GF-D8 (cell line): ENCODE data around the gene IL1RAPL2.

ENCODE experiments used
- DNase-seq: peaks from one replicate; lab custom pipeline; 2025; lab: John Stamatoyannopoulos, UW

The IL1RAPL2 gene

DNA sequence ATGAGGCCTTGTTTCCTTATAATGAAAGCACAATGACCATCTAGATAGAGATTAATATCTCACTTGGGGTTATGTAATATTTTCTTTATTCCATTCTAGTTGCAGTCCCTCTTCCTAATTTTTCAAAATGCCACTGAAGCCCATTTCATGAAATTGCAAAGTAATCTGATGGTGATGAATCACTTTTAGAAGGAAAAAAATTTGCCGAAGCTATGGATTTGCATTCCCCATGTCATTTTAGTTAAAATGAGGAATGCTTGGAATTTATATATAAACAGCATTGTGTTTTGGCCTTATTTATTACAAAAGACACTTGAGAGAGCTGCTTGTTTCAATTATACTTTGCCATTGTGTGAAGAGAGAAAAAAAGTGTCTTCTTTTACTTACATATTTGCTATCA is 896.2 kb downstream of the IL1RAPL2 start:
- DNase-seq: no peak

DNA sequence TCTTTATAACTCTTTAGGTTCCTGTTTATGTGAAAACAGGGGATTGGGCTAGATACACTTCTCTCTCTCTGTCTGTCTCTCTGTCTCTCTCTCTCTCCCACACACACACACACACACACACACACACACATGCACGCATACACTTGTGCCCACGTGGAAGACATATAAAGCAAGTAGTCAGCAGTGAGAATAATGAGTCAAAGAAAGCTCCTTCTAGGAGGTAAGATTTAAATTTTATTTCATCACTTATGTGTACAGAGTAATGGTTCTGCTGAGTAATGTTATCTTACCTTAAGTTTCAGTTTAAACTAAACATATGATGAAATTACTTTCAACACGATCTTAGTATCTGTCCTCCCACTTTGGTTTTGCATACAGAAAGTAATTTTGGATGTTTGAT is 897.5 kb downstream of the IL1RAPL2 start:
- DNase-seq: no peak

DNA sequence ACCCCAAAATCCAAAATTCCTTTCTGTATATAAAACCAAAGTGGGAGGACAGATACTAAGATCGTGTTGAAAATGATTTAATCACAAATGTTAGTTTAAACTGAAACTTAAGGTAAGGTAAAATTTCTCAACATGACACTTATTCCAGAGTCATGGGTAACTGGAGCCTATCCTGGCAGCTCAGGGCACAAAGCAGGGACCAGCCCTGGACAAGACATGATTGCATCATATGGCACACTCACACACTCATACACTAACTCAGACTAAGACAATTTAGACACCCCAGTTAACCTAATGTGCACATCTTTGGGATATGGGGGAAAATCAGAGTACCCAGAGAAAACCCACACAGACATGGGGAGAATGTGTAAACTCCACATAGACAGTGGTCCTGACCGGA is 898.6 kb downstream of the IL1RAPL2 start:
- DNase-seq: no peak

DNA sequence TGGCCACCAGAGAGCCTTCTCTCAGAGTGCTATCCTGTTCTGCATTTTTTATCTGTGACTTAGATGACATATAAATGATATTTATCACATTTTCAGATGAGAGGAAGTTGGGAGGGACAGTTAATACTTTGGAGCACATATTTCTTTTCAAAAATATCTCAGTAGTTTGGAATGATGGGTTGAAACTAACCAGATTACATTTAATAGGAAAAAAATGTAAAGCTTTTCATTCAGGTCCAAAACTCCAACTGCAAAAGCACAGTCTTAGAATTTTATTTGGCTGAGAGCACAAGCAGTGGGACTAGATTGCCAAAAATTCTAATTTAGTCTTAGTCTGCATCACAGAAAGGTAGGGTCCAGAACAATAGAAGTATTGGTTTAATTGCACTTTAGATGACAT is 902.7 kb downstream of the IL1RAPL2 start:
- no peak for DNase-seq

DNA sequence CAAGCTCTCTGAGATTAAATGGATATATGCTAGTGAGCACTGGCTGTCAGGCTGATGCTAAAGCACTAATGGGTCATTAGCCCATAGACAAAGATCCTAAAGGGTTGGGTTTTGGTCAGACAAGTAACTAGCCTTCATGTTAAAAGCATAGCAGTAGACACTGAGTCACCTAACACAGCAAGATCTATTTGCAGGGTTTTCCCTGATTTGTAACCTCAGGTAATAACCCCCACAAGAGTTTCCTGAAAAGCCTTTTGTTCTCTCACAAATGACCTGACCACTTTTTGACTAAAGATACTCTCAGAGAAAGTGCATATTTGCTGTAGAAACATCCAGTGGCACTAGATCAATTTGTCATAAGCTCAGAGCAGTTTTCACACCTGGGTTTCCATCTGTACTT is 905.6 kb downstream of the IL1RAPL2 start:
- DNase-seq: no peak

DNA sequence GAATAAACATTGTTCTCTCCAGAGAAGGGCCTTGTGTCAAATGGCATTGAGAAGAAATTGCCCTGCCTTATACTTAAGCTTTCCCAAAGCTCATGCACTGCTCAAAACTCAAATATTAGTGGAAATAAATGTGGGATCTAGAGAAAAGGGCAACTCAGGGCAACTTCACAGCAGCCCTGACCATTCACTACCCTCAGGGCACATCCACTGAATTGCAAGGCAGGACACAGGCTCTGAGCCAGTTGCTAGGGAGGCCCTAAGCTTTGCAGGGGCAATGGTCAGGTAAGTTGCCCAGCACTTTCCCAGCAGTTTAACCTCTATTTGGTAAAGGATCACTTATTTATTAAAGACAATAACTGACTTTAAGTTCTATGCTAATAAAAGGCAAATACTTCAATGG is 909.8 kb downstream of the IL1RAPL2 start:
- no peak for DNase-seq

DNA sequence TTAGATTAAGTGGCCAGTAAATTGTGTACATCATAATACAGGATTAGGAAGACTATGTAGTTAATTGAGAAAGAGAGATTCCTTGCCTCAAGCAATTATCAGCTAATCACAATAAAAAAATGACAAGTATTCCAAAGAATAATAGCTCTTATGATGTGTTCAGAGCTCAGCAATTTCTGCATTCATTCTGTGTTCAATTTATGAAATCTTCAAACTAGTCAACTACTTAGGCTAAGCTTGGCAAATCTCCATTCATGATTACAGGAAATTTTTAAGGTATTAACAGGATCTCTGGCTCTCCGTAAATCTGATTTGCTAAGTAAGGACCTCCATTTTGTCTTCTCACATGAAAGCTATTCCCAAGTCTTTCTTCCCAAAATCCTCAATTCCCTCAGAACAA is 911.4 kb downstream of the IL1RAPL2 start:
- DNase-seq: no peak

DNA sequence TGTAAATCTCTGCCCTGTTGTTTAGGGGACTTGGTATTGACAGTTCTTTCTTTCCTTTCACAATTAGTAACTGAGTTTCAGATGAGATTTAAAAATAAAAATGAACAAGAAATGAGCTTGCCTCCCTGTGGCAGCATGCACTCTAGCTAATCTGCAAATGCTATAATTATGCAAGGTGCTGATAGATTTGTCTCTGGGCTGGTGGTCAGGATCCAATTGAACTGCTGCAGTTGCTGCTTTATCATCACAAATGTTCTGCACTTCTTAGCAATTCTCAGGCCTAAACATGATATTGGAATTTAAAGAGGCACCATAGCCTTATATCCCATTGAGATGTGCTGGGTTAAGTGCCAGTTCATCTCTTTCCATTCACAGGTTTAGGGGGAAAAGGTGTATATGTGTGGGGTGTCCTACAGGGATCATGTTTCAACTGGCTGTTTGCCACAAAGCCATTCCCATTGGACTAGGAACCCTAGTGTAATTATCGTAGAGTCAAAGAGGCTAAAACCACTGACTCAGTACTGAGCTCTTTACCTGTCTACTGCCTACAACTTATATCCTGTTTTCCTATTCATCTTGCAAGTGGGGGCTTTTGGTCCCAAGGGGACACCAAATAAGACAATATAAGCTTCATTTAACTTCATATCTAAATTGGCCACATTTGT is 914.8 kb downstream of the IL1RAPL2 start:
- DNase-seq: no peak

DNA sequence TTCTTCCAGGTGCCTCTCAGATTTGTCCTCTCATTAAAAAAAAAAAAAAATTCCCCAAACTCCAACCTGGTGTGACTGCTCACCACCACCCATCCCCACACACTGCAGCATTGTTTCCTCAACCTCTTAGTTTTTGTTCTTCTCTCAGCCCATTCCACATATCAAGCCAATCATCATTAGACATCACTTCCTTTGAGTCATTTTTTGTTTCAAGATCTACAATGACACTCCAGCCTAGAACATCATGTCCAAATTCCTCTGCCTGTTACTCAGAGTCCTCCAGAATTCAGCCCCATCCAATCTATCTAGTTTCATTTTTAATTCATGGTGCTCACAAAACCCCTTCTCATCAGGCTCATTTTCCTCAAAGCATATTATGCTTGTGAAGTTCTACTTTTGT is 917.0 kb downstream of the IL1RAPL2 start:
- DNase-seq: no peak

DNA sequence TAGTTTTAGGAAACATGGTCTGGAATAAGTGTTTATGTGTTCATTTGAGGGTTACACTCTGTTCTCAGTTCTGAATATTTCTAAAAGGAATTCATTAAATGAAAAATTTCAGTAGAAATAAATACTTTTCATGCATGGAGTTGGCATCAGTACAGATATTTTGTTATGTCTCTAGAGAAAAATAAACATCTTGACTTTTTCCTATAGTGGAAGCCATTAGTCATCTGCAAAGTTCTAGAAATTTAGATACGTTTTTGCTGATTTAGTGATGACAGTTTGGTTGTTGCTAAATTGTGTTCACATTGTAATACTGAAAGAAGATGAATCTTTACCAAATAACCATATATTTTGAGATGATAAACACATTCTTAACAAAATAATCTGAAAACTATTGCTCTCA is 922.7 kb downstream of the IL1RAPL2 start:
- no peak for DNase-seq

DNA sequence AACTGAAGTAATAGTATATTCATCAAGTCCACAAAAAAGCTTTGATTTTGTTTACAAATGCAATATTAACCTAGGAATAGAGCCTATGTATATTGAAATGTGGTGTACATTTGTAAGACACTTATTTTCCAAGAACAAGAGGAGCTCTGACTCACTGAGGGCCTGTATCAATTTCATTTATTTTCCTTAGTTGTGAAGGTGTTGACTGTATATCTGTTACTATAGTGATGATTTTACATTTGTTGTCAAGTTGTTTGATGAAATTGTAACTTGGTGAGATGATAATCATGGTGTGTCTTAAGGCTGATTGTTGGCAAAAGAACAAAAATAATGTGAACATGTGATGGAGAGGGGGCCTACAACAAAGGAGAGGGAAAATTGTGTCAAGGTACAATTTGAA is 929.4 kb downstream of the IL1RAPL2 start:
- no peak for DNase-seq

DNA sequence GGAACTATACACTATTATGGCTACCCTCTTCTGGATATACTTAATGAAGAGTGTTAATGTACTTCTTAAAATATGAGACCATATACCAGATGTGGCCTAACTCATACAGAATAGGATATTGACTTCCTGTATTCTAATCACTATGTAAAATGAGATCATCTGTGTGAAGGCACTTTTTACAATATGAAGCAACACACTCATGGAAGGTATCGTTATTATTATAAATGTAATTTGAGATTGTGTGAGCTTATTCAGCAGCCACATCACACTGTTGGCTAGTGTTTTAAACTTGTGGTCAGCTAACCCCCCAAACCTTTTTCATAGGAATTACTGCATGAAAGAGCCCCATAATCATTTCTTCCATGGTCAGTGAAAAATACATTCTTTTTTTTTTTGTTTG is 936.3 kb downstream of the IL1RAPL2 start:
- DNase-seq: no peak

DNA sequence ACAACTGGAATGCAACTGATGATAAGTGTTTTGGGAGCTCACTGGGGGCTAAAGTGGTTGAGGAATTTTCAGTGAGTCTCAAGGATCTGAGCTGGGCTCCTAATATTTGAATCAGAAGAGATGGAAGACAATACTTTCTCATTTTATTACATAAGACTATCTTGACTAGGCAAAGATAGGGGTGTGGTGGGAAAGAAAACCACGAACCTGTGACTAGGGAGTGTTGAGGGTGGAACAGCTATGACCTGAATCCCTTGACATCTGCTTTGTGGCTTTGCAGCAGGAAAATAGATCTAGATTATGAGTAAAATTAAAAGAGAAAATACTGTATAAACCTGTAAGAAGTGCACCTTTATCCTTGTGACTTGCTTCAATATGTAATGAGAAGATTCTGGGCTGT is 949.6 kb downstream of the IL1RAPL2 start:
- DNase-seq: no peak

DNA sequence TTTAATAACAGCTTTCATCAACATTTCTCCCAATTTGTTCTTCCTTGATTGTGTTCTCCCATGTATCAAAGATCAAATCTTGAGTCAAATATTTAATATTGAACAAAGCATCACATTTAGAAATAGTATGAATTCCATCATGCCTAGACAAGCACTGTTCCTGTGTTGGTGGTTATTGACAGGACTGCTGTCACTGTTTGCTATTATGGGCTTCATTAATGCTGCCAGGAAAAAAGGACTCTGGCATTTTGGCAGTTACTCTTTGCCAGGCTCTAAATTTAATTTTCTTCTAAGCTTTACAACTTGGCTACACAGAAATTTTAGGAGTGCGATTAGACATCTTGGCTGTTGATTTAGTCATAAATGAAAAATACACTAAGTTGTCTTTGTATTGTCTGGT is 960.4 kb downstream of the IL1RAPL2 start:
- DNase-seq: no peak

DNA sequence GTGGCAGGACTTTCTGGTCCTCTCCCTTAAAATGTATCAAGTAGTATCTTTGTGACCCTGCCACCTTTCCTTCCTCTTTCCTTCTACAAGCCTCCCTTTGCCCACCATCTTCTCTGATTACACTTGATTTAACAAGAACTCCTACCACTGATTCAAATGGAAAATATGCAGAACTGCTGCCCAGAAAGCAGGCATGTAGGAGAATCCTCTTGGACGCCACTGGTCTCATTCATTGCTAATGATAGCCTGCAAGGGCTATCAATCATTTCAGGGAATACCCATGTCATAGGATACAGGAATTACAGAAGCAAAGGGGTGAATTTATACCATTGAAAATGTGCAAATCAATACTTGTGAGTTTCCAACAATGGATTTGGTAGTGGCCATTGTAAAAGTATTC is 961.8 kb downstream of the IL1RAPL2 start:
- no peak for DNase-seq

DNA sequence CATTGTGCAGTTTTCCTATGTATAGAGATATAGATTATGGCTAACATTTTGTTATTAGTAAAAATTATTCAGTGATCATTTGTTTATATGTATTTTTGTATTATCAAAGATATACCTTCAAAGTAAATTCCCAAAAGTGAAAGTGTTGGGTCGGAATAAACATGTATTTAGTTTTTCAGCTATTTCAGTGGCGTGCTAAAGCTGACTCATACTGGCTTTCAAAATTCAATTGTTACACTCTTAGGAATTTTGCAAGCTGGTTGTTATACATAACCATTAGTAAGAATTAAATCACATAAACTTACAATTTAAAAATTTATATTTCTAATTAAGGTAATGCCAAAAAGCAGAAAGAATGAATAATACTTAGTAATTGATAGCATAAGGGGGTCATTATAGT is 968.0 kb downstream of the IL1RAPL2 start:
- no peak for DNase-seq

DNA sequence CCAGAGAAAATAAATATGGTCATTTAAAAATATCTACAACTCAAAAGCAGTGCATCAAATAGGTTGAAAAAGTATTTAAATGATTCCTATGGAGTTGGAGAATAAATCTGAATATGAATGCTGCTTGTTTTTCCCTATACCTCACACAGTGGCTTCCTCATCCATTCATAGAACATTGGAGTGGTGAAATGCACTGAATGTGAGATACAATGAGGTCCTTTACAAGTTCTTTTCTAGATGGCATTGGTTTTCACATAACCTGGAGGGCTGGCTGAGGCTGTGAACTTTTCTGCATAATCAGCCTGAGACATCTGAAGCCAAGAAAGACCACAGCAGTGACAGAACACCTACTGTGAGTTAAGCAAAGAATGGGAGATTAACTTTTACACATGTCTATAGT is 977.3 kb downstream of the IL1RAPL2 start:
- DNase-seq: no peak

DNA sequence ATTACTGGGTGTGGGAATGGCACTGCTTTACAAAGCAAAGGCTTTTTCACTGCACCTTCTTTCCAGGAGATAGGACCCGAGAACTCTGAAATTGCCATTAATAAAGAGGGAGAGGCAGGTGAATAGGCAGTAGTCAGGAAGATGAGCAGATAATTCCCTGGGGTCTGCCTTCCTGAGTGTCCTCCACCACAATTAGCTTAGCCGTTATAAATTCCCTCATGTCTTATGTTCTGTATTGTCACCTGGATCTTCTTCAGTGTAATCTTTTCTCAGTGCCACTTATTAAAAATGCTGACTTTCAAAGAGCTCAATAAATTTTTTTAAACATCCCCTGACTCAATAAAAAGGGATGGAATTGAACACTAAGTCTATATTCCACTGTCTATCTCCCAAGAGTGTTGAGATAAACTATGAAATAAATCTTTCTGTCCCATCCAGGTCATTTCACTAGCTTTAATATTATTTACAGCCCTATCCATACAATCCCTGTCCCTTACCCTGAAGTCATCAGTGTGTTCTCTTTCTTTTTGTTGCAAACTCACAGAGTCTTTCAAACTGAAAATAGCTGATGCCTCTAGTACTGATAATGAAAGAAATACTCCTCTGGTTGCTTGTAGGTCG is 984.2 kb downstream of the IL1RAPL2 start:
- no peak for DNase-seq

DNA sequence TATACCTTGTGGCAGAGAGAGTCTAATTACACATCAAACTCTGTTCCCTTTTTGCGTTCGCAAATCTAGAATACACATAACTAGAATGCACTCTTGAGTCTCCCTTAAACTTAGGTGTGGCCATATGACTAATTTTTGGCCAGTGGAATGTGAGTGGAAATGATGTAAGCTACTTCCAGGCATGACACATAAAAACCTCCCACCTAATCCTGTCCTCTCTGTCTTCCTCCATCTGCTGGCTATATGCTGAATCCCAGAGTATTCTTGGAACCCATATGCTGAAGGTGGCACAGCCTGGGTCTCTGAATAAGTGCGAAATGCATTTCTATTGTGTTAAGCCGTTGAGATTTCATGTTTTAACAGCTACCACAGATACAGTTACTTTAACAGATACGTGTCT is 986.4 kb downstream of the IL1RAPL2 start:
- DNase-seq: no peak

DNA sequence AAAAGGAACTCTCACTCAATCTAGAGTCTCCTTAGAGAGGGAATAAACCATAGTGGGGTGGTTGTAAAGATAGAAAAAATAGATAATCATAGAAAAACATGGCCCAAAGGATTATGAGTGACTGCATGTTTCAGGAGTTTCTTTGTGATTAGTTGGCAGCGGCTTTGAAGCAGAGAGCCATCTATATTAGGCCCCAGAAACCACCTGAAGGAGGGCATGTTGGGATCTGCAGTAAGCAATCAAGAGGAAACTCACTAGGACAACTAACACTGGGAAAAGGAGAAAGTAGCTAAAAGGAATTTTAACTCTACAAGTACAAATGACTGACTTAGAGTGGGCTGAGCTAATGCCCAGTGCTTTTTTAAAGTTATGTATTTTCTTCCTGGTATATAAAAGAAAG is 987.1 kb downstream of the IL1RAPL2 start:
- no peak for DNase-seq

DNA sequence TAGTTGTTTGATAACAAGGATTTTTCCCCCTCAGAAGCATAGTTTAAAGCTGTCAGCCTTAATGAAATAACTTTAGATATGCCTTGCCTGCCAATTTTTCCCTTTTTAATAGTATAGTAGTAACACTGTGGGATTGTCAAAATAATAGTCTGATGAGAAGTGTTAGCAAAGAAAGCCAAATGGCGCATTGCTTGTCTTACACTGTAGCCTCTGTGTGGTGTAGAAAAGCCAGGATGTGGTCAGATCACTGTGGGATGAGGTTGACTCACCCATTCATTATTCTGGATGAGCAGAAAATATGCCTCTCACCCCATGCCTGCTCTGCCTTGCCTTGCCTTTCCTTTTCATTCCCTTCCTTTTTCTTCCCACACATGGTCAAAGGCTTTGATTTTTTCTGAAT is 998.5 kb downstream of the IL1RAPL2 start:
- no peak for DNase-seq

DNA sequence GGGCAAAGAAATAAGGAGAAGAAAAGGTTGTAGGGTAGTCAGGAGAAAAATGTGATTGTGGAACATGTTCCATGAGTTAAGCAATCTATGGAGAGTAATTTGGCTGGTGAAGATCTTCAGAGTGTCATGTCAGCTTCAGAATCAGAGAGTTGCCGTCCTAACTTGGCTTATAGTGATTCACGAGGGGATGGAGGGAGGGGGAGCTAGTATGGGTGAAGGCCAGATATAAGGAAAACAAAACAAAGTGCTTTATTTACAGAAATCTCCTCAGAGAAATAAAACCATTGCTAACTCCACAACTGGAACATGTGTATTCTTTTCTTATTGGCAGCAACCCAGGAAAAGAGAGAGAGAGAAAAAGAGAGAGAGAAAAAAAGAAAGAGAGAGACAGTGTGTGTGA is 999.9 kb downstream of the IL1RAPL2 start:
- no peak for DNase-seq

DNA sequence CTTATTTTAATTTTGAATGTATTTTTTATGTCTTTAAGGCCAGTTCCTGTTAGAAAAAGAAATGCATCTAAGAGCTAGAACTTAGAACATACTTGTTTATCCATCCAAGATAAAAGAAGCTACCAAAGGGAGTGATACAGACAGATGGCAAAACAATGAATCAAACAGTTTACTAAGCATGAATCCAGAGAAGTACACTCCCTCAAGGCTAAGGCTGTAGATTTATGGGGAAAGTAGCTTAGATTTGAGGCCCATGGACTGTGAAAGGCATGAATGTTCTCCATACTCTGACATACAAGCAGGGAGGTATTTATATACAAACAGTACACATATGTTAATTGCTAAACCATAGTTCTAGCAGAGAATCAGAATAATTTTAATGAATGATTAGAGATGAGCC is 1001.1 kb downstream of the IL1RAPL2 start:
- DNase-seq: no peak

DNA sequence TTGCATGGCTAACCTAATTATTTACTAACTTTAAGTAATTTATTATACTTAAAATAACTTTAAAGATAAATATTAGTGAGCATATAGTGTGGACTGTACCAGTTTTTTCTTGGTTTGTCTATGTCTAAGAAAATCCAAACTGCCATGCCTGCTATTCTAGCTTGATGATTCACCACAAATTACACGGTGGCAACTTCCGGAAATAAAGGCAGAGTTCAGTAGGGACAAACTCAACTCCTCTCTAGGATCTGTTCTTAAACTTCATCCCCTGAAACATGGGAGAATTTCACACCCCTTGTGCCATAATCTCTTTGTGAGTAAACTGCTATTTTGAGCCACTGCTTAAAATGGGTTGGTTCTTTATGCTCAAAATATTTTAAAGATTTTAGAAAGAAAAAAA is 1042.7 kb downstream of the IL1RAPL2 start:
- no peak for DNase-seq
